Measurements from ENCODE around the gene PLD1. TPM values are rescaled to one million over a fixed set of nuclear protein-coding genes. Genes with fewer than 3 reads are reported as not detected.

The PLD1 gene
- polyA plus RNA-seq, 4 donors: 9.6 to 13.2 (median 11.2) TPM

GRCh38 chr3:171840445-171840810 lies 30.1 kb upstream of the PLD1 start:
- DNase-seq (ENCODE audit: low read depth in 4 of 4, low spot score in 2 of 4): no peak

GRCh38 chr3:171839270-171839669 lies 29.0 kb upstream of the PLD1 start:
- no peak for DNase-seq (ENCODE audit: low read depth in 4 of 4, low spot score in 2 of 4)

- DNase-seq (ENCODE audit: low read depth in 4 of 4, low spot score in 2 of 4): peak in 1 of 4 donors; percentile 42
These were observed 28.0 kb upstream of the PLD1 start for GRCh38 chr3:171838218-171838720.

GRCh38 chr3:171837698-171838097 lies 27.4 kb upstream of the PLD1 start:
- DNase-seq (ENCODE audit: low read depth in 4 of 4, low spot score in 2 of 4): no peak

- no peak for DNase-seq (ENCODE audit: low read depth in 4 of 4, low spot score in 2 of 4)
These were observed 26.6 kb upstream of the PLD1 start for GRCh38 chr3:171836855-171837254.

GRCh38 chr3:171835613-171836012 lies 25.3 kb upstream of the PLD1 start:
- DNase-seq (ENCODE audit: low read depth in 4 of 4, low spot score in 2 of 4): no peak

- no peak for DNase-seq (ENCODE audit: low read depth in 4 of 4, low spot score in 2 of 4)
These were observed 24.8 kb upstream of the PLD1 start for GRCh38 chr3:171835116-171835515.

- no peak for DNase-seq (ENCODE audit: low read depth in 4 of 4, low spot score in 2 of 4)
These were observed 24.1 kb upstream of the PLD1 start for GRCh38 chr3:171834461-171834801.

- no peak for DNase-seq (ENCODE audit: low read depth in 4 of 4, low spot score in 2 of 4)
These were observed 23.6 kb upstream of the PLD1 start for GRCh38 chr3:171833789-171834460.

GRCh38 chr3:171832989-171833388 lies 22.7 kb upstream of the PLD1 start:
- DNase-seq (ENCODE audit: low read depth in 4 of 4, low spot score in 2 of 4): no peak

GRCh38 chr3:171831936-171832335 lies 21.7 kb upstream of the PLD1 start:
- DNase-seq (ENCODE audit: low read depth in 4 of 4, low spot score in 2 of 4): no peak

GRCh38 chr3:171830518-171830875 lies 20.2 kb upstream of the PLD1 start:
- DNase-seq (ENCODE audit: low read depth in 4 of 4, low spot score in 2 of 4): no peak

GRCh38 chr3:171829841-171830517 lies 19.7 kb upstream of the PLD1 start:
- DNase-seq (ENCODE audit: low read depth in 4 of 4, low spot score in 2 of 4): no peak

- DNase-seq (ENCODE audit: low read depth in 4 of 4, low spot score in 2 of 4): no peak
These were observed 18.9 kb upstream of the PLD1 start for GRCh38 chr3:171828902-171829770.

GRCh38 chr3:171827836-171828458 lies 17.7 kb upstream of the PLD1 start:
- DNase-seq (ENCODE audit: low read depth in 4 of 4, low spot score in 2 of 4): no peak

- no peak for DNase-seq (ENCODE audit: low read depth in 4 of 4, low spot score in 2 of 4)
These were observed 17.1 kb upstream of the PLD1 start for GRCh38 chr3:171827385-171827784.

- DNase-seq (ENCODE audit: low read depth in 4 of 4, low spot score in 2 of 4): no peak
These were observed 15.0 kb upstream of the PLD1 start for GRCh38 chr3:171825222-171825828.

GRCh38 chr3:171824824-171825221 lies 14.5 kb upstream of the PLD1 start:
- no peak for DNase-seq (ENCODE audit: low read depth in 4 of 4, low spot score in 2 of 4)

GRCh38 chr3:171824116-171824515 lies 13.8 kb upstream of the PLD1 start:
- DNase-seq (ENCODE audit: low read depth in 4 of 4, low spot score in 2 of 4): no peak

- no peak for DNase-seq (ENCODE audit: low read depth in 4 of 4, low spot score in 2 of 4)
These were observed 12.3 kb upstream of the PLD1 start for GRCh38 chr3:171822431-171823106.
